Ovary (tissue), 3 donors: ENCODE measurements around the gene UNC13C.

Experiments used
- CTCF ChIP-seq, 3 donors: fragments of 450-650 bp in 2 of 3; fragments of 200-600 bp in 1 of 3; IDR thresholded peaks; one replicate each; pipeline versions ENCODE4 v1.5.1 to v1.8.0; 2016 to 2022; ENCODE audit warnings: antibody characterized with exemption in 3 of 3, mild to moderate bottlenecking in 1 of 3
- POLR2A ChIP-seq: fragments of 450-650 bp; IDR thresholded peaks from one replicate; pipeline ENCODE4 v1.6.1; 2017; ENCODE audit warnings: antibody characterized with exemption, mild to moderate bottlenecking, moderate library complexity
- donor health status: DM: no; HTN: no; CAD: no.

- TF ChIP-seq POLR2A (no peak), CTCF (IDR thresholded peaks at IDR 0.05) (no peak)
These were observed 522.1 kb downstream of the UNC13C start for GRCh38 chr15:54500330-54500729.
